Activated CD8-positive, alpha-beta T cell treated with anti-CD3 and anti-CD28 coated beads for 36 hours (primary cell): Measurements from ENCODE around the gene KCNIP4. TPM values are rescaled to one million over a fixed set of nuclear protein-coding genes. Genes with fewer than 3 reads are reported as not detected.

Experiments used
- ATAC-seq: fragments of 200-7000 bp; cut with Tn5 transposase; one replicate; pipeline ENCODE4 v1.10.0; 2021; ENCODE audit warnings: mild to moderate bottlenecking, moderate library complexity
- CTCF ChIA-PET: fragments of 350-600 bp; sonication (Branson Sonifier 250); formaldehyde crosslinking; loops from one replicate; lab custom pipeline; 2021; ENCODE audit warnings: antibody characterized with exemption; lab: Charles Lee
- POLR2A ChIA-PET: fragments of 350-600 bp; sonication (Branson Sonifier 250); formaldehyde crosslinking; loops from one replicate; lab custom pipeline; 2021; ENCODE audit warnings: antibody characterized with exemption; lab: Charles Lee
- DNase-seq: peaks from one replicate; pipeline ENCODE4 v3.0.0-alpha.2; 2020
- H3K27ac Mint-ChIP-seq: one replicate; pipeline ENCODE4 v1.8.0; 2021; ENCODE audit warnings: mild to moderate bottlenecking, mixed read lengths
- H3K27me3 Mint-ChIP-seq: one replicate; pipeline ENCODE4 v1.8.0; 2021; ENCODE audit warnings: mixed read lengths
- H3K36me3 Mint-ChIP-seq: one replicate; pipeline ENCODE4 v1.8.0; 2021; ENCODE audit warnings: low read depth, mixed read lengths
- H3K4me1 Mint-ChIP-seq: one replicate; pipeline ENCODE4 v1.8.0; 2021; ENCODE audit warnings: low read depth, mixed read lengths
- H3K4me3 Mint-ChIP-seq: one replicate; pipeline ENCODE4 v1.8.0; 2021; ENCODE audit warnings: mild to moderate bottlenecking, moderate library complexity, mixed read lengths
- H3K9me3 Mint-ChIP-seq: one replicate; pipeline ENCODE4 v1.8.0; 2021; ENCODE audit warnings: mixed read lengths
- intact Hi-C: fragments of 100-400 bp; cut with micrococcal nuclease; formaldehyde crosslinking; loops from one replicate; pipeline ENCODE4 v1.10.0; 2022
- total RNA-seq, 2 experiments: library from RNA; stranded (reverse); gene quantifications; one replicate each; pipeline ENCODE4 v1.2.3, GENCODE V29; 2021
- TF ChIP-seq, protein P1 (sequence below): fragments of 200-600 bp; IDR thresholded peaks from one replicate; pipeline ENCODE4 v1.8.0; 2022; ENCODE audit warnings: antibody characterized with exemption, mild to moderate bottlenecking

KCNIP4 gene
- total RNA-seq, 2 experiments from 2014 or later = not detected

DNA sequence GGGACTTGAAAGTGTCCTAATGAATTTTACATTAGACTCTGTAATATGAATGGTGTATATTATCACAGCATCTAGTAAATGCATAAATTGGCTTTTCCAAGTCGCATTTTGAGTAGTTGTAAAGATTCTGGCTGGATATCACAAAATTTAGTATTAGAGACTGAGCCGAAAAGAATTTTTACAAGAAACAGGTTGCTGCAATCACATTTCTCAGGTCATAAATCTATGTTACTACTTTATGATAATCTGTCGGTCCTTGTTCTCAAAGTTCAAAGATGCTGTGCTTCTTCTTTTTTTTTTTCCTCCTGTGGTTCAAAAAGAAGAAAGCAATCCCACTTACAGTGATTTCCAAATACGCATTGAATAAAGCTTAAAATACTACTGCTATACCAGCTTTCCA is 253.4 kb downstream of the KCNIP4 start:
- CTCF ChIA-PET = no interaction called here
- Mint-ChIP-seq H3K4me3 (no peak overlapping the region), H3K27me3 (peaks cover 4% of the 10 kb centered on the region), H3K36me3 (no peaks in the 10 kb centered on the region), H3K9me3 (no peaks in the 10 kb centered on the region), H3K4me1 (no peaks in the 10 kb centered on the region), H3K27ac (no peak overlapping the region)
- intact Hi-C loops = no loop called here
- no peak for DNase-seq
- ATAC-seq = no peak
- TF ChIP-seq, protein P1, sequence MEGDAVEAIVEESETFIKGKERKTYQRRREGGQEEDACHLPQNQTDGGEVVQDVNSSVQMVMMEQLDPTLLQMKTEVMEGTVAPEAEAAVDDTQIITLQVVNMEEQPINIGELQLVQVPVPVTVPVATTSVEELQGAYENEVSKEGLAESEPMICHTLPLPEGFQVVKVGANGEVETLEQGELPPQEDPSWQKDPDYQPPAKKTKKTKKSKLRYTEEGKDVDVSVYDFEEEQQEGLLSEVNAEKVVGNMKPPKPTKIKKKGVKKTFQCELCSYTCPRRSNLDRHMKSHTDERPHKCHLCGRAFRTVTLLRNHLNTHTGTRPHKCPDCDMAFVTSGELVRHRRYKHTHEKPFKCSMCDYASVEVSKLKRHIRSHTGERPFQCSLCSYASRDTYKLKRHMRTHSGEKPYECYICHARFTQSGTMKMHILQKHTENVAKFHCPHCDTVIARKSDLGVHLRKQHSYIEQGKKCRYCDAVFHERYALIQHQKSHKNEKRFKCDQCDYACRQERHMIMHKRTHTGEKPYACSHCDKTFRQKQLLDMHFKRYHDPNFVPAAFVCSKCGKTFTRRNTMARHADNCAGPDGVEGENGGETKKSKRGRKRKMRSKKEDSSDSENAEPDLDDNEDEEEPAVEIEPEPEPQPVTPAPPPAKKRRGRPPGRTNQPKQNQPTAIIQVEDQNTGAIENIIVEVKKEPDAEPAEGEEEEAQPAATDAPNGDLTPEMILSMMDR = no peak
- POLR2A ChIA-PET = no interaction called here

DNA sequence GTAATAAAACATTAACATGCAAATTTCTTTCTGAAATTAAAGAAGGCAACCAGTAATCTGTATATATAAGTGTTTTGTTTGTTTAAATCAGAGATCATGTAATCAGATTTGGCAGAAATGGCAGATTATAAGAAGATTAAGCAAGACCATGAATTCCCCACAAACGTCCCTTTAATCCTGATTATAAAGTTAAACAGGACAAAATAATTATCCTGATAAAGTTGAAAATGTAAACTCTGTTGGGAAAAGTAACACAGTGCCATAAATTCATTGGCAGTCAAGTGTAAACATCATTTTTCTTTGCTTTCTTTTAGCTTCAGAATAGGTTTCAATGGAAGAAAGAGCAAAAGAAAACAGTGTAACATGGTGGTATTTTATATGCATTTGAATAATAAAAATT is 256.3 kb downstream of the KCNIP4 start:
- ATAC-seq (no peak), DNase-seq (no peak)
- Mint-ChIP-seq H3K27me3 (peaks cover 2% of the 10 kb centered on the region), H3K27ac (no peak overlapping the region), H3K4me3 (no peak overlapping the region), H3K4me1 (no peaks in the 10 kb centered on the region), H3K36me3 (no peaks in the 10 kb centered on the region), H3K9me3 (no peaks in the 10 kb centered on the region)
- TF ChIP-seq, protein P1 = no peak
- ChIA-PET POLR2A (no interaction called here), CTCF (interaction anchor here (0.6 kb wide), 1 partner anchor 697 kb away, joined by 3 read pairs; no protein-coding TSS in a partner anchor)
- intact Hi-C loops = no loop called here

DNA sequence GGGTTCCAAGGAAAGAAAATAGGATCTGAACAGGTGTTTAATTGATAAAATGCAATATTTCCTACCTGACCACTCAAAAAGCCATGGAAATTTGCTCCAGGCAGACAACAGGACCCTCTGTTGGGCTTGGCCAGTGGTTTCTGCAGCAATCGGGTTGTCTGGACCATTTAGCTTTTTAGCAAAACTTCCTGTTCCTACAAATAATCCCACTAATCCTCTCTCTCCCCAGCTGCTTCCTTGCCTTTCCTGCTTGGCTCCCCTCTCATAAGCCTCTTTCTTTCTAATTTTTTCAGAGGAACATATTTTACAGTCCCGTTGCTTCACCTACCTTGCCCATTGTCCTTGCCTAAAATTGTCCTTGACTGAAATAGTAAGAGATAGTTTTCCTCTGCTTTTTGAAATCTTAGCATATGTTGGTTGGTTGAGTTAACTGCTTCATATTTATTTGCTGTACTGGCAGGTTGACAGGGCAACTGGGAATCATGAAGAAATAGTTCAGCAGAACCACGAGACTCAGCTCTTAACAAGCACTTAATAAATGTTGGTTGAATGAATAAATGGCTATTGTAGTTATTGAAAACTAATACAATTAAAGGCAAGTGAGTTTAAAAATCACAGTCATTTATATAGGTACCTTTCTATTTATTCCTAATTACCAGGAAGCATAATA is 259.8 kb downstream of the KCNIP4 start:
- TF ChIP-seq, protein P1 = no peak
- Mint-ChIP-seq H3K4me3 (no peak overlapping the region), H3K36me3 (no peaks in the 10 kb centered on the region), H3K27me3 (peaks cover 2% of the 10 kb centered on the region), H3K4me1 (no peaks in the 10 kb centered on the region), H3K27ac (no peak overlapping the region), H3K9me3 (peaks cover 2% of the 10 kb centered on the region)
- intact Hi-C loops = no loop called here
- CTCF ChIA-PET = no interaction called here
- no peak for DNase-seq
- POLR2A ChIA-PET = no interaction called here
- no peak for ATAC-seq

DNA sequence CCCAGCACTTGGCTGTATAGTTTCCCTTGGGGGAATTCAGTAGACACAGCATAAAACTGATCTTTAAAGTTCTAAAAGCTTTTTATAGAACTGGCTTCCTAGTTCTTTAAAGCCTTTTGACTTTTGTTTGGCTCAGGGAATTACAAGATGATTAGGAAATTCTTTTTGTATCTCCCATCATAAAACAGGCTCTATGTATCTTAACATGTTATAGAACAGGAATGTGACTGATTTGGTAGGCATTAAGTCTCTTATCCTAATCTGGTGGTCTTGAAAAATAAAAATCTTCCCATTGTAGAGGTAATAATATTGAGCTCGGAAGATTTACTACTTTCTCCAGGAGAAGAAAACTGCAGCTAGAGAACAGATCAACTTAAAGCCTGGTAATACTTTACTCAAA is 262.7 kb downstream of the KCNIP4 start:
- H3K9me3 Mint-ChIP-seq = peaks cover 7% of the 10 kb centered on the region
- H3K4me1 Mint-ChIP-seq = no peaks in the 10 kb centered on the region
- intact Hi-C loops = no loop called here
- POLR2A ChIA-PET = no interaction called here
- no peak for ATAC-seq
- CTCF ChIA-PET = no interaction called here
- H3K4me3 Mint-ChIP-seq = no peak overlapping the region
- H3K27me3 Mint-ChIP-seq = no peaks in the 10 kb centered on the region
- H3K27ac Mint-ChIP-seq = no peak overlapping the region
- no peaks in the 10 kb centered on the region for H3K36me3 Mint-ChIP-seq
- TF ChIP-seq, protein P1 = no peak
- DNase-seq = no peak

DNA sequence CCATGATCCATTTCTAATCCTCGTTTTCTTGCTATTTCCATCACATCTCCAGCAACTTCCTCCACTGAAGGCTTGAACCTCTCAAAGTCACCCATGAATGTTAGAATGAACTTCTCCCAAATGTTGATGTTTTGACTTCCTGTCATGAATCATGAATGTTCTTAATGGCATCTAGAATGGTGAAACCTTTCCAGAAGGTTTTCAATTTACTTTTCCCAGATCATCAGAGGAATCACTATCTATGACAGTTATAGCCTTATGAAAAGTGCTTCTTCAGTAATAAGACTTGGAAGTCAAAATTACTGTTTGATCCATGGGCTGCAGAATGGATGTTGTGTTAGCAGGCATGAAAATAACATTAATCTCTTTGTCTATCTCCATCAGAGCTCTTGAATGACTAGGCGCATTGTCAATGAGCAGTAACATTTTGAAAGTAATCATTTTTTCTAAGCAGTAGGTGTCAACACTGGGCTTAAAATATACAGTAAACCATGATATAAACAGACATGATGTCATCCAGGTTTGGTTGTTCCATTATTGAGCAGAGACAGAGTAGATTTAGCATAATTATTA is 268.2 kb downstream of the KCNIP4 start:
- Mint-ChIP-seq H3K36me3 (no peaks in the 10 kb centered on the region), H3K27me3 (no peaks in the 10 kb centered on the region), H3K4me3 (no peak overlapping the region), H3K9me3 (peaks cover 8% of the 10 kb centered on the region), H3K27ac (no peak overlapping the region), H3K4me1 (no peaks in the 10 kb centered on the region)
- POLR2A ChIA-PET = no interaction called here
- TF ChIP-seq, protein P1 = no peak
- CTCF ChIA-PET = no interaction called here
- DNase-seq = no peak
- no peak for ATAC-seq
- intact Hi-C loops = no loop called here
